Spleen (tissue), 7 donors: ENCODE measurements around the gene CCNE1.

ENCODE experiments used
- CTCF ChIP-seq, 11 experiments: fragments of 200-600 bp in 7 of 11; fragments of 450-650 bp in 4 of 11; sonication (generic) in 4 of 11; IDR thresholded peaks in 8 of 11; conservative IDR thresholded peaks in 3 of 11; 1 replicate in 7 of 11; 2 replicates in 4 of 11; pipeline versions ENCODE4 v1.4.0 to v1.8.0; 2016 to 2021; ENCODE audit warnings: antibody characterized with exemption in 11 of 11, inconsistent platforms in 4 of 11, mild to moderate bottlenecking in 1 of 11
- POLR2A ChIP-seq, 3 donors: fragments of 450-650 bp; IDR thresholded peaks; one replicate each; pipeline ENCODE4 v1.5.1; 2017; ENCODE audit warnings: antibody characterized with exemption in 3 of 3, mild to moderate bottlenecking in 1 of 3
- POLR2AphosphoS5 ChIP-seq, 3 donors: sonication (generic); formaldehyde crosslinking; IDR thresholded peaks; one replicate each; pipeline ENCODE4 v1.5.1; 2017; ENCODE audit warnings: antibody characterized with exemption in 3 of 3
- donor health status: DM: no; HTN: no; CAD: no; lungs with moderate emphysema.
- donor health status: DM: no; HTN: no; CAD: no.
- donor health status: DM: no; HTN: no; CAD: no.

GRCh38 chr19:29871143-29871542 lies 59.4 kb downstream of the CCNE1 start:
- no peak for TF ChIP-seq POLR2AphosphoS5 (IDR thresholded peaks at IDR 0.05)
- no peak for TF ChIP-seq CTCF (IDR thresholded peaks at IDR 0.05 in 8 of 11, conservative IDR thresholded peaks at IDR 0.05 in 3 of 11)
- TF ChIP-seq POLR2A (IDR thresholded peaks at IDR 0.05), result no peak
